ENCODE results near the gene KCNMA1. TPM values are rescaled to one million over a fixed set of nuclear protein-coding genes. Genes with fewer than 3 reads are reported as not detected.

The KCNMA1 gene
- polyA plus RNA-seq, 1 donor from 2014 or later = 60.8 TPM

DNA sequence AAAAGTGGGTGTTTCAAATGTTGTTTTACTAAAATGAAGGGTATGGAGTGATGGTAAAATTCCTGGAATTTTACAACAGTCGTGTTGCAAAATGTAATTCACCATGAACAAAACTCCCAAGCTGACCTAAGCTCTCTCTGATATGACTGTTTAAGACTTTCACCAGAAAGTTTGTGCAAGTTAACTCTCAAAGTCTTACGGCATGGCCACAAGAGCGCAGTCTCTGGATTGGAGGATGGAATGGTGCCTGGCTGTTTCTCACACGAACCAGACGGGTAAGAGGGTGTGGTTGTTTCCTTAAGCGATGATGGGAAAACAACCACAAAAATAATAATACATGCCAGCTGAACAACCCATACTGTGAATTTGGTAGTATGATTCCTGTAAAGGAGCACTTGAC, 662.5 kb downstream of the KCNMA1 start:
- H3K4me3 ChIP-seq (ENCODE audit: low read length) = no peak overlapping the region
- H3K9me2 ChIP-seq (ENCODE audit: insufficient read depth, low read length) = no peaks in the 10 kb centered on the region
- H3K79me2 ChIP-seq (replicated peaks; ENCODE audit: insufficient read depth, low read length) = no peaks in the 10 kb centered on the region
- no peaks in the 10 kb centered on the region for H3K36me3 ChIP-seq (ENCODE audit: insufficient read depth, low read length)
- H3K27ac ChIP-seq (ENCODE audit: low read length) = no peak overlapping the region
- no peak overlapping the region for H3K4me2 ChIP-seq (ENCODE audit: low read length)
- H3F3A ChIP-seq (ENCODE audit: insufficient read depth, low read length, poor library complexity, severe bottlenecking) = peaks cover 4% of the 10 kb centered on the region
- H3K9ac ChIP-seq (ENCODE audit: low read length) = no peak overlapping the region
- H4K20me1 ChIP-seq (ENCODE audit: insufficient read depth) = no peaks in the 10 kb centered on the region
- H3K27me3 ChIP-seq (ENCODE audit: insufficient read depth, low read depth, low read length) = no peaks in the 10 kb centered on the region
- H2AFZ ChIP-seq (ENCODE audit: low read depth, low read length) = no peak overlapping the region
- TF ChIP-seq POLR2AphosphoS5 (IDR thresholded peaks at IDR 0.05) (no peak), EP300 (conservative IDR thresholded peaks at IDR 0.05; ENCODE audit: poor library complexity, severe bottlenecking) (no peak), EZH2 (IDR thresholded peaks at IDR 0.05; ENCODE audit: borderline replicate concordance, insufficient read depth, low read length, poor library complexity, severe bottlenecking) (no peak), TAF1 (IDR thresholded peaks at IDR 0.05; ENCODE audit: low read depth) (no peak), SMC3 (conservative IDR thresholded peaks at IDR 0.05; ENCODE audit: poor library complexity) (no peak), RAD21 (conservative IDR thresholded peaks at IDR 0.05) (no peak), MXI1 (conservative IDR thresholded peaks at IDR 0.05; ENCODE audit: poor library complexity, severe bottlenecking) (no peak)
- TF ChIP-seq, protein P1, sequence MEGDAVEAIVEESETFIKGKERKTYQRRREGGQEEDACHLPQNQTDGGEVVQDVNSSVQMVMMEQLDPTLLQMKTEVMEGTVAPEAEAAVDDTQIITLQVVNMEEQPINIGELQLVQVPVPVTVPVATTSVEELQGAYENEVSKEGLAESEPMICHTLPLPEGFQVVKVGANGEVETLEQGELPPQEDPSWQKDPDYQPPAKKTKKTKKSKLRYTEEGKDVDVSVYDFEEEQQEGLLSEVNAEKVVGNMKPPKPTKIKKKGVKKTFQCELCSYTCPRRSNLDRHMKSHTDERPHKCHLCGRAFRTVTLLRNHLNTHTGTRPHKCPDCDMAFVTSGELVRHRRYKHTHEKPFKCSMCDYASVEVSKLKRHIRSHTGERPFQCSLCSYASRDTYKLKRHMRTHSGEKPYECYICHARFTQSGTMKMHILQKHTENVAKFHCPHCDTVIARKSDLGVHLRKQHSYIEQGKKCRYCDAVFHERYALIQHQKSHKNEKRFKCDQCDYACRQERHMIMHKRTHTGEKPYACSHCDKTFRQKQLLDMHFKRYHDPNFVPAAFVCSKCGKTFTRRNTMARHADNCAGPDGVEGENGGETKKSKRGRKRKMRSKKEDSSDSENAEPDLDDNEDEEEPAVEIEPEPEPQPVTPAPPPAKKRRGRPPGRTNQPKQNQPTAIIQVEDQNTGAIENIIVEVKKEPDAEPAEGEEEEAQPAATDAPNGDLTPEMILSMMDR (IDR thresholded peaks at IDR 0.05; ENCODE audit: poor library complexity, severe bottlenecking) = no peak
- TF ChIP-seq, protein P2, sequence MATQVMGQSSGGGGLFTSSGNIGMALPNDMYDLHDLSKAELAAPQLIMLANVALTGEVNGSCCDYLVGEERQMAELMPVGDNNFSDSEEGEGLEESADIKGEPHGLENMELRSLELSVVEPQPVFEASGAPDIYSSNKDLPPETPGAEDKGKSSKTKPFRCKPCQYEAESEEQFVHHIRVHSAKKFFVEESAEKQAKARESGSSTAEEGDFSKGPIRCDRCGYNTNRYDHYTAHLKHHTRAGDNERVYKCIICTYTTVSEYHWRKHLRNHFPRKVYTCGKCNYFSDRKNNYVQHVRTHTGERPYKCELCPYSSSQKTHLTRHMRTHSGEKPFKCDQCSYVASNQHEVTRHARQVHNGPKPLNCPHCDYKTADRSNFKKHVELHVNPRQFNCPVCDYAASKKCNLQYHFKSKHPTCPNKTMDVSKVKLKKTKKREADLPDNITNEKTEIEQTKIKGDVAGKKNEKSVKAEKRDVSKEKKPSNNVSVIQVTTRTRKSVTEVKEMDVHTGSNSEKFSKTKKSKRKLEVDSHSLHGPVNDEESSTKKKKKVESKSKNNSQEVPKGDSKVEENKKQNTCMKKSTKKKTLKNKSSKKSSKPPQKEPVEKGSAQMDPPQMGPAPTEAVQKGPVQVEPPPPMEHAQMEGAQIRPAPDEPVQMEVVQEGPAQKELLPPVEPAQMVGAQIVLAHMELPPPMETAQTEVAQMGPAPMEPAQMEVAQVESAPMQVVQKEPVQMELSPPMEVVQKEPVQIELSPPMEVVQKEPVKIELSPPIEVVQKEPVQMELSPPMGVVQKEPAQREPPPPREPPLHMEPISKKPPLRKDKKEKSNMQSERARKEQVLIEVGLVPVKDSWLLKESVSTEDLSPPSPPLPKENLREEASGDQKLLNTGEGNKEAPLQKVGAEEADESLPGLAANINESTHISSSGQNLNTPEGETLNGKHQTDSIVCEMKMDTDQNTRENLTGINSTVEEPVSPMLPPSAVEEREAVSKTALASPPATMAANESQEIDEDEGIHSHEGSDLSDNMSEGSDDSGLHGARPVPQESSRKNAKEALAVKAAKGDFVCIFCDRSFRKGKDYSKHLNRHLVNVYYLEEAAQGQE (IDR thresholded peaks at IDR 0.05; ENCODE audit: borderline replicate concordance) = no peak
- H3K9me3 ChIP-seq (ENCODE audit: low read length) = no peaks in the 10 kb centered on the region

DNA sequence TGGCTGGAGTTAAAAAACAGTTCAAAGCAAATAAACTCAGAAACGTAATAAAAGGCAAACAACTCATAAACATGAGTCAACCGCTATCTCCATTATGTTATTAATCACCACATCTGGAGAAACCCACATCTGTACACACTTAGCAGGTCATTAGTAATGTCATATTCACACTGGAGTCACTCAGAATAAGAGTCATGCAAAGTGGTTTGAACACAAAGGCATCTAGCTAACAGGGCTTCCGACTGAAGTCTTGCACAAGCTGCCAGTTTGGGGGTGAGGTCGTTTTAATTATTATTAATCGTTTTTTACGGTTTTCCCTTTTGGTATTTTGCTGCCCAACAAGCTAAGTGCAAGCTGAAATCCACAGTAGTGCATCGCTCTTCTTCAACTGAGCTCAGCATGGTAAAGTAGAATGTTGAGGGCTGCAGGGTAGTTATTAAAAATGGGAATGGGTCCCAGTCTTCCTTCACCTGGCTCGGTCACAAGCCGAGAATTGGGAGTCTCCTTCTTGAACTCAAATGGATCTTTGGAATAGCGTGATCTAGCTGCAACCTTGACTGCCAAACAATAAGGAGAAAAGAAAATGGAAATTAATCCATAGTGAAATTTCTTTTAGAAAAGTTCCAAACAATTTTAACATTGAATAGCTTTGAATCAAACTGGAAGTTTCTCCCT, 663.5 kb downstream of the KCNMA1 start:
- no peaks in the 10 kb centered on the region for H3K9me3 ChIP-seq (ENCODE audit: low read length)
- no peaks in the 10 kb centered on the region for H4K20me1 ChIP-seq (ENCODE audit: insufficient read depth)
- peaks cover 4% of the 10 kb centered on the region for H3F3A ChIP-seq (ENCODE audit: insufficient read depth, low read length, poor library complexity, severe bottlenecking)
- H3K9me2 ChIP-seq (ENCODE audit: insufficient read depth, low read length) = no peaks in the 10 kb centered on the region
- H3K27ac ChIP-seq (ENCODE audit: low read length) = no peak overlapping the region
- H3K9ac ChIP-seq (ENCODE audit: low read length) = no peak overlapping the region
- H2AFZ ChIP-seq (ENCODE audit: low read depth, low read length) = no peak overlapping the region
- TF ChIP-seq, protein P2 (IDR thresholded peaks at IDR 0.05; ENCODE audit: borderline replicate concordance) = no peak
- no peak for TF ChIP-seq RAD21 (conservative IDR thresholded peaks at IDR 0.05)
- no peak for TF ChIP-seq MXI1 (conservative IDR thresholded peaks at IDR 0.05; ENCODE audit: poor library complexity, severe bottlenecking)
- no peak for TF ChIP-seq SMC3 (conservative IDR thresholded peaks at IDR 0.05; ENCODE audit: poor library complexity)
- TF ChIP-seq POLR2AphosphoS5 (IDR thresholded peaks at IDR 0.05) = no peak
- no peak for TF ChIP-seq EP300 (conservative IDR thresholded peaks at IDR 0.05; ENCODE audit: poor library complexity, severe bottlenecking)
- TF ChIP-seq, protein P1 (IDR thresholded peaks at IDR 0.05; ENCODE audit: poor library complexity, severe bottlenecking) = no peak
- no peak for TF ChIP-seq EZH2 (IDR thresholded peaks at IDR 0.05; ENCODE audit: borderline replicate concordance, insufficient read depth, low read length, poor library complexity, severe bottlenecking)
- TF ChIP-seq TAF1 (IDR thresholded peaks at IDR 0.05; ENCODE audit: low read depth) = no peak
- H3K4me3 ChIP-seq (ENCODE audit: low read length) = no peak overlapping the region
- H3K79me2 ChIP-seq (replicated peaks; ENCODE audit: insufficient read depth, low read length) = no peaks in the 10 kb centered on the region
- no peaks in the 10 kb centered on the region for H3K27me3 ChIP-seq (ENCODE audit: insufficient read depth, low read depth, low read length)
- no peaks in the 10 kb centered on the region for H3K36me3 ChIP-seq (ENCODE audit: insufficient read depth, low read length)
- H3K4me2 ChIP-seq (ENCODE audit: low read length) = no peak overlapping the region

Measured in neural cell (in vitro differentiated cells).